ENCODE results near the gene PIM1.
"Not testable (repeated sequence)": the region's sequence is repeated elsewhere in the genome, so short reads cannot be mapped to it uniquely, and the experiment has no call there.

Gene PIM1

DNA sequence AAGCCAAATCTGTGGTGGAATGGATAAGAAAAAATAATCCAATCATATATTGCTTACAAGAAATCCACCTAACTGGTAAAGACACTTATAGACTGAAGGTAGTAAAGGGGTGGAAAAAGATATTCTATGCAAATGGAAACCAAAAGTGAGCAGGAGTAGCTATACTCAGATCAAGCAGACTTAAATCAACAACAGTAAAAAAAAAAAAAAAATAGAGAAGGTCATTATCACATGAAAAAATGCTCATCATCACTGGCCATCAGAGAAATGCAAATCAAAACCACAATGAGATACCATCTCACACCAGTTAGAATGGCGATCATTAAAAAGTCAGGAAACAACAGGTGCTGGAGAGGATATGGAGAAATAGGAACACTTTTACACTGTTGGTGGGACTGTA lies 24.9 kb downstream of the PIM1 start:
- not testable (repeated sequence) for DNase-seq

DNA sequence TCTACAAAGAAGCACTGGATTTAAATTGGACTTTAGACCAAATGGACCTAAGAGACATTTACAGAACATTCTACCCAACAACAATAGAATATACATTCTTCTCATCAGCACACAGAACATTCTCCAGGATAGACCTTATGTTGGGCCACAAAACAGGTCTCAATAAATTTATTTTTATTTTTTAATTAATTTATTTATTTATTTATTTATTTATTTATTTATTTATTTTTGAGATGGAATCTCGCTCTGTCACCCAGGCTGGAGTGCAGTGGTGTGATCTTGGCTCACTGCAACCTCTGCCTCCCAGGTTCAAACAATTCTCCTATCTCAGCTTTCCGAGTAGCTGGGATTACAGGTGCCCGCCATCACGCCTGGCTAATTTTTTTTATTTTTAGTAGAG lies 26.5 kb downstream of the PIM1 start:
- DNase-seq: not testable (repeated sequence)

DNA sequence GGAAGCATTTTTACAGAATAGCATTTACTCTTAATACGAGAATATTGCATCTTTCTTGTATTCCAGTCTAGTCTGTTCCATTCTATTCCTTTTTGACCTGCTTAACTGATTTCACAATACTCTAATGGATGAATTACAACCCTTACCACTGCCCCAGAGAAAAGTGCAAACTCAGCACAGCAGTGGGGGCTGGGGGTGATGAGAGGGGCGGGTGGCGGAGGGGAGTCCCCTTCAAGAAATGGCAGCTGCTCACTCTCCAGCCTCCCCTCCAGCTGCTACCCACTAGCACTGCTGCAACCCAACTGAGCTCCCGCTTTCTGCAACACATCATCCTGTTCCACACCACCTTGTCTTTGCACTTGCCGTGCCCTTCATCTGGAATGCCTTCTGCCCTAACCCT lies 30.1 kb downstream of the PIM1 start:
- no peak for DNase-seq

DNA sequence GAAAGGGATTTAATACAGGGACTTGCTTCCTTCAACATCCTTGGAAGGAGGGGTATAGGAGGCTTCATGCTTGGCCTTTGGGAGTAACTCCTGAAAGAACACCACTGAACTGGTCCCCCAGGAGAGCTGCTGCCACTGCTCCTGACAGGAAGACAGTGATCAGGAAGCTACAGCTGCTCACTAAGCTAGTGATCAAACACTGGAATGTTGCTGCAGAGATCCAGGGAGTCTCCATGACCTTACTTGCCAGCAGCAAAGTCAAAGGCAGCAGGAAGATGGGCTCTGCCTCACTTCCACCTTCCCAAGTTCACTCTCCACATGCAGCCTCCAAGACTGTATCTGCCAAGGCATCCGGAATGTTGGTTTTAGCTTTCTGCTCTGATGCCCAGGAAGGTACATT lies 31.8 kb downstream of the PIM1 start:
- no peak for DNase-seq

DNA sequence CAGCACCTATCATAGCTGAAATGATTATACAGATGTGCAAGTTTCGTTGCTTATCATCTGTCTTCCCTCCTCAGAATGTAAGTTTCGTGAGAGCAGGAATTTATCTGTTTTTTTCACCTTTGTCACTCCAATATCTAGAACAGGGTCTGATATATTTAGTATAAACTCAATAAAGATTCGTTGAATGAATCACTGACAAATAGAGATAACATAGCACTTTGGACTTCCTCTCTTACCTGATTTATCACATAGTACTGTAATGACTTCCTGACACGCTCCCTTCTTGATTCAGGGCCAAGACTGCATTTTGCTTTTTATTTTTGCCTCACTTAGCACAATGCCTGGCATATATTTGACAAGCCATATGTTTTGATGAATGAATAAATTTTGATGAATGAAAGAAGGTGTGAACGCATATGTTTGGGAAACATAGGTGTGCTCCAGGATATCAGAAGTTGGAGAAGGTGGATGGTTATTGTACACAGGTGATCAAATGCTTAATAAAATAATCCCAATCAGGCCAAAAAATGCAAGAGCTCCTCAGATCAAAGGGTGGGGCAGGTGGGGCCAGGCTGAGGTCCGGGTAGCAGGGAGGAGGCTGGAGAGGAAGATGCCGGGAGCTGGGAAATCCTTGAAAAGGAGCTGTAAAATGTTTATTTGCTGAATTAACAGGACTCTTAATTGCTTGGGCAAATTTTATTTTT lies 33.0 kb downstream of the PIM1 start:
- DNase-seq: no peak

DNA sequence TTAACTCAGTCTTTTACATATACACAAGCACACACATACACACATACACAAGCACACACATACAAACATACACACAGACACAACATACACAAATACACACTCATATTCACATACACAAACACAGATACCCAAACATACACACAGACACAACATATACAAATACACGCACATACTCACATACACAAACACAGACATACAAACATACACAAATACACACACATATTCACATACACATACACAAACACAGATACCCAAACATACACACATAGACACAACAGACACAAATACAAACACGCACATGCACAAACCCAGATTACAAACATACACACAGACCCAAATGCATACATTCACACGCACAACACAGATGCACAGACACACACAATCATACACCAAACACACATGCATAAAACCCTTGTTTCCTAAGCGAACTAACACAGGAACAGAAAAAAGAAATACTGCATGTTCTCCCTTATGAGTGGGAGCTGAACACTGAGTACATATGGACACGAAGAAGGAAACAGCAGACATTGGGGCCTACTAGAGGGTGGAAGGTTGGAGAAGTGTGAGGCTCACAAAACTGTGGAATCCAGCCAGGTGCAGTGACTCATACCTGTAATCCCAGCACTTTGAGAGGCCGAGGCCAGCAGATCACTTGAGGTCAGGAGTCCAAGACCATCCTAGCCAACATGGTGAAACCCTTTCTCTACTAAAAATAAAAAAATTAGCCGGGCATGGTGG lies 34.2 kb downstream of the PIM1 start:
- DNase-seq: no peak

DNA sequence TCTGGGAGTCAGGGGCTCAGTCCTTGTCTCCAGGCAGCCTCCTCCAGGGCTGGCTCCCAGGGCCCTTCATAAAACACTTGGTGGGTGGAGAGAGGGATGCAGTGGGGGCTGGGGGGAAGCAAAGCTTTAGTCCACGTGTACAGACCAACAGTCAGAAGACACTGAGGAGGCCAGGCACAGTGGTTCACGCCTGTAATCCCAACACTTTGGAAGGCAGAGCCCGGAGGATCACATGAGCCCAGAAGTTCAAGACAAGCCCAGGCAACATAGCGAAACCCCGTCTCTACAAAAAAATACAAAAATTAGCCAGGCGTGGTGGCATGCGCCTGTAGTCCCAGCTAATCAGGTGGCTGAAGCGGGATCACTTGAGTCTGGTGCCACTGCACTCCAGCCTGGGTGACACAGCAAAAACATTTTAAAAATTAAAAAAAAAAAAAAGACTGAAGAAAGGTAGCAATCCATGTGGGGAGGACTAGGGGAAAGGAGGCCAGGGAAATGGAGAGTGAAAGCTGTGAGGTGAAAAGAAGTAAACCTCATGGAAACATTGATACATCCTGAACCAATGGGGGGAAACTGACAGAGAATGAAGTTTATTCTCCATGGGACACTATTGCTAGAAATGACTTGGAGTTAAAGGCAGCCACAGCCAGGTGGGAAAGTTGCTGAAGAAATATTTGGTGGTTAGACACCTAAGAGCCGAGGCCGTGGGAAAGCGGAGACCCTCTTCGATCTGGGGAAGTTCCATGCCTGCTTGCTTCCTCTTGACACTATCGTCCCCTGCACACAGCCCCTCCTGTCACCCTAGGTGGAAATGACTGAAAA lies 35.4 kb downstream of the PIM1 start:
- no peak for DNase-seq

DNA sequence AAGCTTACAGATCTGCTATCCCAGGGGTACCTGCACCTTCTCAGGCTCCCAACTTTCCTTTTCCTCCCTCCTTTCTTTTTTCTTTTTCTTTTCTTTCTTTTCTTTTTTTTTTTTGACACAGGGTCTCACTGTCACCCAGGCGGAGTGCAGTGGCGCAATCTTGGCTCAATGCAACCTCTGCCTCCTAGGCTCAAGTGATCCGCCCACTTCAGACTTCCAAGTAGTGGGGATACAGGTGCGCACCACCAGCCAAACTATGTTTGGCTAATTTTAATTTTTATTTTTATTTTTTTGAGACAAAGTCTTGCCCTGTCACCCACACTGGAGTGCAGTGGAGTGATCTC lies 36.0 kb downstream of the PIM1 start:
- no peak for DNase-seq

DNA sequence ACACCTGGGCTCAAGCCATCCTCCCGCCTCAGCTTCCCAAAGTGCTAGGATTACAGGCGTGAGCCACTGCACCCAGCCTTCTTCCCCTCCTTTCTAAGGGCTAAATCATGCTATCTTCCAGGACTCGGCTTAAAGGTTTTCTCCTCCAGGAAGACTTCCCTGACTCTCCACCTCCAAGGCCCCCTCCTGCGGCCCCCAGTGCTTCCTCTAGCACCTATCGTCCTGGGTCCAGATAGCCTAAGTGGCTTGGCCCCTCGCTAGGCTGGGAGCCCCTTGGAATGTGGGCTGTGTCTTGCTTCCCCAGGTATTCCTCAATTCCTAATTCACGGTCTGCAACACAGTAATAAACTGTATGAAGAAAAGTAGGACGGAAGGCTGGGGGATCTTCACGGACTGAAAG lies 36.7 kb downstream of the PIM1 start:
- DNase-seq: no peak

DNA sequence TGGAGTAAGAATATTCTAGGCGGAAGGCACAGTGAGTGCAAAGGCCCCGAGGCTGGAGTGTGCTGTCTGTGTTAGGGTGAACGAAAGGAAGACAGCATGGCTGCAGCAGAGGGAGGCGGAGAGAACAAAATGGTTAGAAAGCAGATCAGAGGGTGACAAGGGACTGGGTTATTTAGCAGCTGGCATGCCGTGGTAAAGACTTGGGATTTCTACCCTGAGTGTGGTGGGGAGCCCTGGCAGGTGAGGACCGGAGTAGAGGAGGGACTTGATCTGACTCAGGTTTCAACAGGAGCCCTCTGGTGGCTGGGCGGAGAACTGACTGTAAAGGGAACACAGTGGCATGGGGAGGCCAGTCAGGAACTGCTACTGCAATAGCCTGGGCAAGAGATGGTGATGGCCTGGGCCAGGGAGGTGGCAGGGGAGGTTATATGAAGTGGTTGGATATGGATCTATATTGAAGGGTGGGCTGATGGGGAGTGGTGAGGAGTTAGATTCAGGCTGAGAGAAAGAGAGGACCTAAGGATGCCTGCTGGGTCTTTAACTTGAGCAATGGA lies 38.0 kb downstream of the PIM1 start:
- peak; percentile 89 to 91 for DNase-seq

DNA sequence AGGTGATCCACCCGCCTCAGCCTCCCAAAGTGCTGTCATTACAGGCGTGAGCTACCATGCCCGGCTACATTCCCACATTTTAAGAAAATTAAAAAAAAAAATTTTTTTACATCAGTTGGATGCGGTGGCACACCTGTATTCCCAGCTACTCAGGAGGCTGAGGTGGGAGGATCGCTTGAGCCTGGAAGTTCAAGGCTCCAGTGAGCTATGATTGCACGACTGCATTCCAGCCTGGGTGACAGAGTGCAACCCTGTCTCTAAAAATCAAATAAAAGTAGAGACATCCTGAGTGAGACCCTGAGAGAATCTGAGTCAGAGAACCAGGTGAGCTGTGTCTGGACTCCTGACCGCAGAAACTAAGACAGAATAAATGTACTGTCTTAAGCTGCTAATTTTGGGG lies 38.8 kb downstream of the PIM1 start:
- no peak for DNase-seq

DNA sequence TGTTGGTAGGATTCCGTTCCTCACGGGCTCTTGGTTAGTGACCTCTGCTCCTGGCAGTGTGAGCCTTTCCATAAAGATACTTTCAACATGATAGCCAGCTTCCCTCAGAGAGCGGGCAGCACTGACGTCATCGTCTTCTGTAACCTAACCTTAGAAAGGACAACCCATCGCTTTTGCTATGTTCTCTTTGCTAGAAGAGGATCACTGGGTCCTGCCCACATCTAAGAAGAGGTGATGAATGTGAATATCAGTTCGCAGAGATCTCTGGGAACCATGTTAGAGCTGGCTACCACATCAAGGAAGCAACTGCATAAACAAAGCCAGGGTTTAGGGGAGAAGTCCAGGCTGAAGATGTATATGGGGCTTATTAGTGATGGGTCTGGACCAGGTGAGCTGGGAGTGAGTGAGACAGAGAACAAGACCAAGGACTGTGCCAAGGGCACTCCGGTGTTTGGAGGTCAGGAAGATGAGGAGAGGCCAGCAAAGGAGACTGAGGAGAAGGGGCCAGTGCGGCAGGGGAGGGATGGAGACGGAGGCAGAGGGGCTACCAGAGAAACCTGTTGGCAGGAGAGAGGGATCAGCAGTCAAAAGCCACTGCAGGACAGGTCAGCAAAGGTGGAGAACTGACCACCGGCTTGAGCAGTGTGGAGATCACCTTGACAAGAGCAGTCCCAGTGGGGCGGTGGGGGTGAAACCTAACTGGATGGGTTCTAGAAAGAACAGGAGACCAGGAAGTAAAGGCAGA lies 39.7 kb downstream of the PIM1 start:
- peak; percentile 42 to 44 for DNase-seq

DNA sequence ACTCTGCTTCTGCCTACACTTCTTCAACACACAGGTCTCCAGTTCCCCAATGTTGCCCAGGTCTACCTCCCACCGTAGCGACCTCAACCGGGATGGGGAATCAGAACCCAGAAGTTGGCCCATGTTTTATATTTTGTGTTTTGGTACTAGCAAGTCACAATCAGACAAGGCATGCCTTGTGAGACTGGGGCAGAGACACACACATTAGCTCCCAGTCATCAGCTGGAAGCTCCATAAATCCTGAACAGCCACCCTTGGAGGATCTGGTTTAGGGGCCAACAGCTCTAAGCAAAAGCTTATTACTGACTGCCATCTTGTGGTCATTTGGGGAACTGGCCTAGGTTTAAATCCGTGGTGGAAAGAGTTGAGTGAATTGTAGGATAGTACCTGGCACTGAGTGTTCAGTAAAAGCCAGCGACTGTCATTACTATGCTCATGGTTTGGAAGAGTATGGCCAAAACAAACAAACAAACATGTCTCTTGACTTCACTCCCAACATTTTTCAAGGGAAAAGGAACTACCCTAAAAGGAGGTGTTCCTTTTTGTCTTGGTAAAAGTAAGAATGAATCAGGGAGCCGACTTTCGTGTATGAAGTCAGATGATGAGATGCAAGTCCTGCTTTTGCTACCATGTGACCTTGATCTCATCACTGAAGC lies 40.5 kb downstream of the PIM1 start:
- peak; percentile 70 to 81 for DNase-seq

DNA sequence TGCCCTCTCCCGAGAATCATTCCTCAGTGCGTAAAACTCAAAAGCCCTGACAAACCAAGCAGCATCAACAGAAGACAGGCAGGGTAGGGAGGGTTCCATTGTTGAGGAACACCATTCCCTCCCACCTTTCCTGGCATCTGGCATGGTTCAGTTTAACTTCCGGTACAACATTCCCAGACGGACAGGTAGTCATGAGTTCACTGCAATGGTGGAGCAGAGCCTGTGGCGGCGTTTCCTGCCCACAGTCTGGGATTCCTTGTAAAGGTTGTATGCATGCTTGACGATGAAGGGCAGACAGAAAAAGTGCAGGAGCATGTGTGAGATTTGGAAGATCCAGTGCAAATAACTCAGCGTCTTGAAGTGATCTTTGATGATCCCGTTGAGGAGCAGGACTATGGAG lies 42.3 kb downstream of the PIM1 start:
- DNase-seq: no peak

DNA sequence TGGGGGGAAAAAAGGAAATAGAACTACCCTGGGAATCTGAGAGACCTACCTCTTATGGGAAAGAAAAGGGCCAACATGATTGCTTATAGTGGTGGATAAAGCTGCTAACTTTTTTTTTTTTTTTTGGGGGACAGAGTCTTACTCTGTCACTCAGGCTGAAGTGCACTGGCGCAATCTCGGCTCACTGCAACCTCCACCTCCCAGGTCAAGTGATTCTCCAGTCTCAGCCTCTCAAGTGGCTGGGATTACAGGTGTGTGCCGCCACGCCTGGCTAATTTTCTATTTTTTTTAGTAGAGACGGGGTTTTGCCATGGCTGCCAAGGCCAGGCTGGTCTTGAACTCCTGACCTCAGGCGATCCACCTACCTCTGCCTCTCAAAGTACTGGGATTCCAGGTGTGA lies 48.1 kb downstream of the PIM1 start:
- no peak for DNase-seq

DNA sequence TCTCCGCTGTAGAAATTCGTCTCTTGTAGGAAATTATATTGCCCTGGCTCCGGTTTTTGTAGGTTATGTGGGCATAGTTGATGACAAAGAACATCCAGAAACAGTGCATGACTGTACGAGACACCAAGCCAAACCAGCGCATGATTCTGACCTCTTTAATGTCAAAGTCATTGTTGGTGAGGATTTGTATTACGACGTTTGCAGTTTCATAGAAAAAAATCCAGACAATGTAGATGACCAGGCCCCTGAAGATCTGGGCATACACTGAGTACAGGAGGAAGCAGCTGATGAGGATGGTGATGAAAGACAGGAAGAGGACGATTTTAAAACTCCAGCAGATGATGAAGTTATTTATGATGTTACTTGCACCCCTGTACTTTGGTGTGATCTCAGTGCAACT lies 48.6 kb downstream of the PIM1 start:
- no peak for DNase-seq

DNA sequence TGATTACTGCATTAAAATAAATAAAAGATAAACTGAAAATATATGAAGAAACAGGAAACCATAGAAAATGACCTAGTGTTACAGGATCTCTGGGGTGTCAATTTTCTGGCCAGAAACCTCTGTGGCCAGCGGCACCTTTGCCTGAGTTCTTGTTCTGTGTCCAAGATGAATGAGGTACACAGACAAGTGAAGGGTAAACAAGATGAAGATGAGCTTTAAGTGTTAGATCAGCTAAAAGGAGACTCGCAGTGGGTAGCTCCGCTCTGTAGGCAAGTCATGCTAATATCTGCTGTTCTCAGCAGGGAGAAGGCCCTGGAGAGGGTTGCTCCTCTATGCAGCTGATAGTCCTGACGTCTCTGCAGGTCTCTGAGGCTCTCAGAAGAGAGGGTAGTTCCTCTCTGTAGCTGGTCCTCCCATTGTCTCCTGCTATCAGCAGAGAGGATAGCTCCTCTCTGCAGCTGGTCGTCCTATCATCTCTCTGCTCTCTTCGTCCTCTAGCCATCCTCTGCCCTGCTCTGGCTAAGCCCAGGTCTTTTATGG lies 51.7 kb downstream of the PIM1 start:
- no peak for DNase-seq

DNA sequence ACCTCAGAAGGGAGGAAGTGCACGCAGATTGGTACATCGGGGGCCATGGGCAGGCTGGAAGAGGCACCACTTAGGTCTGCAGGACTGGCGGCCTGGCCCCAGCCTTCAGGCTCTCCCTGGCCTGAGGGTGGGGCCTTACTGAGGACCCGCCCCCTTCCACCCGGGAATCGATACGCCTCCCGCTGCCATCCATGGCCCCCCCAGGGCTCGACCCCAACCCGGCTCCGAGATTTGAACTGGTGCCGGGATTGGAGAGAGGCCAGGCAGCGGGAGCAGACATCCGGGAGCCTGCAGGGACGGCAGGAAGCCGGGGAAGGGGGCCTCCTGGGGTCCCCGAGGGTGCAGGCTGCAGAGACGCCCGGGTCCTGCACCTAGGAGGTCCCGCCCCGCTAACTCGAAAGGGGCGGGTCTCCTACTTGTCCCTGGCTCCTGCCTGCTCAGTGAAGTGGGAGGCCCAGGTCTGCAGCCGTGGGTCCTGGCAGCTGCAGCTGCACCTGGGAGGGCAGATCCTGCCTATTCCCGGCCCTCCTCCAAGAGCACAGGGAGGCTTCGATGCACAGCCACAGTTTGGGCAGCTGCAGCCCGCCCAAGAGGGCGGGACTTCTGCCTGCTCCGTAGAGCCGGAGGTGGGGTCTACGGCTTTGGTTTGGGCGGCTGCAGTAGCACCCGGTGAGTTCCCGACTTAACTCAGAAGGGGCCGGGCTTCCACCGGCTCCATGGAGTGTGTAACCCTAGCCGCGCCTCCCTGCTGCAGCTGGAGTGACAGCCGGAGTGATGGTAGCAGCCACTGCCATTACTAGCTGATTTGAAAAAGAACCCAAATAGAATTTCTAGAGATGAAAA lies 52.4 kb downstream of the PIM1 start:
- peak; percentile 54 for DNase-seq

DNA sequence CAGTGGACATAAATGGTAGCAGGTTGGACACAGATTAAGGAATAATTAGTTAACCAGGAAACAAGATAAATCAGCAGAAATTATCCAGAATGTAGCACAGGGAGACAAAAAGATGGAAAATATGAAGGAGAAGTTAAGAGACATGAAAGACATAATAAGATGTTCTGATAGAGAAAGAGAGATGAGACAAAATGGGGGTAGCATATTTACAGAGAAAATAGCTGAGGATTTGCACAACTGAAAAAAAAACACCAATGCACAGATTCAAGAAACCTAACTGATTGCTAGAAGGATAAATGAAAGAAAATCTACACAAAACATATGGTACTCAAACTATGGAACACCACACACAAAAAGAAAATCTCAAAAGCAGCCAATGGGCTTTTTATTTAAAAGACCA lies 53.0 kb downstream of the PIM1 start:
- DNase-seq: no peak

Data from activated CD4-positive, alpha-beta T cell treated with anti-CD3 and anti-CD28 coated beads, Interleukin-2, amount 50 U/mL, for 4 hours (primary cell).